NCI-H2171 treated with DMSO at 0.1 percent for 48 hours (cell line): Measurements from ENCODE around the gene ADGRL4.
"Not testable (repeated sequence)": the region's sequence is repeated elsewhere in the genome, so short reads cannot be mapped to it uniquely, and the experiment has no call there.

Experiments
- DNase-seq: peaks from one replicate; lab custom pipeline; 2025; lab: John Stamatoyannopoulos, UW

The ADGRL4 gene

GRCh38 chr1:78918157-78918556 lies 88.4 kb downstream of the ADGRL4 start:
- no peak for DNase-seq

GRCh38 chr1:78916986-78917385 lies 89.5 kb downstream of the ADGRL4 start:
- DNase-seq, result no peak

- DNase-seq, result no peak
These were observed 92.6 kb downstream of the ADGRL4 start for GRCh38 chr1:78913950-78914349.

GRCh38 chr1:78911956-78912880 lies 94.3 kb downstream of the ADGRL4 start:
- no peak for DNase-seq

GRCh38 chr1:78902641-78903040 lies 103.9 kb downstream of the ADGRL4 start:
- DNase-seq, result no peak

- no peak for DNase-seq
These were observed 111.7 kb downstream of the ADGRL4 start for GRCh38 chr1:78894811-78895210.

GRCh38 chr1:78892260-78892840 lies 114.2 kb downstream of the ADGRL4 start:
- no peak for DNase-seq

- no peak for DNase-seq
These were observed 119.1 kb downstream of the ADGRL4 start for GRCh38 chr1:78887458-78887857.

GRCh38 chr1:78884685-78885452 lies 121.7 kb downstream of the ADGRL4 start:
- DNase-seq, result no peak

- DNase-seq, result no peak
These were observed 126.3 kb downstream of the ADGRL4 start for GRCh38 chr1:78880223-78880622.

- not testable (repeated sequence) for DNase-seq
These were observed 130.5 kb downstream of the ADGRL4 start for GRCh38 chr1:78875986-78876385.

GRCh38 chr1:78872801-78873200 lies 133.7 kb downstream of the ADGRL4 start:
- not testable (repeated sequence) for DNase-seq

GRCh38 chr1:78871249-78871648 lies 135.3 kb downstream of the ADGRL4 start:
- no peak for DNase-seq

GRCh38 chr1:78869136-78869535 lies 137.4 kb downstream of the ADGRL4 start:
- no peak for DNase-seq

GRCh38 chr1:78864175-78864574 lies 142.4 kb downstream of the ADGRL4 start:
- DNase-seq, result no peak

- no peak for DNase-seq
These were observed 150.4 kb downstream of the ADGRL4 start for GRCh38 chr1:78856096-78856495.

GRCh38 chr1:78855258-78855657 lies 151.3 kb downstream of the ADGRL4 start:
- no peak for DNase-seq

- no peak for DNase-seq
These were observed 152.0 kb downstream of the ADGRL4 start for GRCh38 chr1:78854556-78854955.

GRCh38 chr1:78843546-78843945 lies 163.0 kb downstream of the ADGRL4 start:
- no peak for DNase-seq

- no peak for DNase-seq
These were observed 163.4 kb downstream of the ADGRL4 start for GRCh38 chr1:78843111-78843510.

- DNase-seq, result peak; percentile 24
These were observed 165.9 kb downstream of the ADGRL4 start for GRCh38 chr1:78840453-78841271.
